ENCODE results near the gene PDZD7. TPM values are rescaled to one million over a fixed set of nuclear protein-coding genes. Genes with fewer than 3 reads are reported as not detected.

PDZD7 gene
- total and polyA plus RNA-seq, 8 donors: 0.20 to 2.4 (median 0.76) TPM; not detected in 4

GRCh38 chr10:101007915-101008822, 22.8 kb downstream of the PDZD7 start:
- H3K4me3 ChIP-seq: no peak overlapping the region
- no peaks in the 10 kb centered on the region for H3K9me3 ChIP-seq
- intact Hi-C loops (cut with DNase I; ENCODE audit: low total_unique reads): no loop called here
- H3K36me3 ChIP-seq: peaks cover 35 to 43% (median 43%) of the 10 kb centered on the region in 4 donors
- H3K27ac ChIP-seq: peak overlapping the region in 4 of 5 donors; percentile 20 to 68 (median 46)
- no peak for TF ChIP-seq POLR2A (IDR thresholded peaks at IDR 0.05)
- TF ChIP-seq POLR2AphosphoS5 (IDR thresholded peaks at IDR 0.05): no peak
- TF ChIP-seq, protein P1, sequence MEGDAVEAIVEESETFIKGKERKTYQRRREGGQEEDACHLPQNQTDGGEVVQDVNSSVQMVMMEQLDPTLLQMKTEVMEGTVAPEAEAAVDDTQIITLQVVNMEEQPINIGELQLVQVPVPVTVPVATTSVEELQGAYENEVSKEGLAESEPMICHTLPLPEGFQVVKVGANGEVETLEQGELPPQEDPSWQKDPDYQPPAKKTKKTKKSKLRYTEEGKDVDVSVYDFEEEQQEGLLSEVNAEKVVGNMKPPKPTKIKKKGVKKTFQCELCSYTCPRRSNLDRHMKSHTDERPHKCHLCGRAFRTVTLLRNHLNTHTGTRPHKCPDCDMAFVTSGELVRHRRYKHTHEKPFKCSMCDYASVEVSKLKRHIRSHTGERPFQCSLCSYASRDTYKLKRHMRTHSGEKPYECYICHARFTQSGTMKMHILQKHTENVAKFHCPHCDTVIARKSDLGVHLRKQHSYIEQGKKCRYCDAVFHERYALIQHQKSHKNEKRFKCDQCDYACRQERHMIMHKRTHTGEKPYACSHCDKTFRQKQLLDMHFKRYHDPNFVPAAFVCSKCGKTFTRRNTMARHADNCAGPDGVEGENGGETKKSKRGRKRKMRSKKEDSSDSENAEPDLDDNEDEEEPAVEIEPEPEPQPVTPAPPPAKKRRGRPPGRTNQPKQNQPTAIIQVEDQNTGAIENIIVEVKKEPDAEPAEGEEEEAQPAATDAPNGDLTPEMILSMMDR (IDR thresholded peaks at IDR 0.05): no peak
- TF ChIP-seq EP300 (IDR thresholded peaks at IDR 0.05): no peak
- H3K27me3 ChIP-seq: no peaks in the 10 kb centered on the region
- 47 to 64% (median 56%) methylated on average over 8 to 13 of the region's 13 CpGs for WGBS, 5 donors
- no peak for DNase-seq
- peaks cover 27 to 63% (median 55%) of the 10 kb centered on the region in 4 donors for H3K4me1 ChIP-seq

- intact Hi-C loops (cut with DNase I; ENCODE audit: low total_unique reads): no loop called here
- no peak overlapping the region for H3K4me3 ChIP-seq
- WGBS, 5 donors: 44 to 67% (median 63%) methylated on average over 9 to 11 of the region's 11 CpGs
- no peaks in the 10 kb centered on the region for H3K27me3 ChIP-seq
- DNase-seq: peak in 1 of 2 donors; percentile 64
- H3K36me3 ChIP-seq: peaks cover 36 to 52% (median 51%) of the 10 kb centered on the region in 4 donors
- peak overlapping the region; percentile 16 to 68 (median 46) for H3K27ac ChIP-seq
- H3K9me3 ChIP-seq: no peaks in the 10 kb centered on the region
- peaks cover 21 to 63% (median 53%) of the 10 kb centered on the region in 4 donors for H3K4me1 ChIP-seq
- TF ChIP-seq EP300 (IDR thresholded peaks at IDR 0.05) (no peak), POLR2AphosphoS5 (IDR thresholded peaks at IDR 0.05) (no peak), POLR2A (IDR thresholded peaks at IDR 0.05) (no peak)
- TF ChIP-seq, protein P1 (IDR thresholded peaks at IDR 0.05): no peak
Observed at GRCh38 chr10:101007099-101007711, 23.7 kb downstream of the PDZD7 start.

- Histone ChIP-seq H3K36me3 (peaks cover 36 to 52% (median 51%) of the 10 kb centered on the region in 4 donors), H3K9me3 (no peaks in the 10 kb centered on the region), H3K4me1 (peaks cover 21 to 63% (median 53%) of the 10 kb centered on the region in 4 donors), H3K27me3 (no peaks in the 10 kb centered on the region), H3K27ac (peak overlapping the region in 4 of 5 donors; percentile 16 to 68 (median 52)), H3K4me3 (no peak overlapping the region)
- intact Hi-C loops (cut with DNase I; ENCODE audit: low total_unique reads): no loop called here
- TF ChIP-seq EP300 (IDR thresholded peaks at IDR 0.05) (no peak), POLR2A (IDR thresholded peaks at IDR 0.05) (no peak), POLR2AphosphoS5 (IDR thresholded peaks at IDR 0.05) (no peak)
- TF ChIP-seq, protein P1 (IDR thresholded peaks at IDR 0.05): no peak
- DNase-seq: peak in 1 of 2 donors; percentile 64
- WGBS, 5 donors: 75 to 84% (median 81%) methylated on average over 12 to 33 of the region's 33 CpGs
Observed at GRCh38 chr10:101006593-101007098, 24.3 kb downstream of the PDZD7 start.

DNA sequence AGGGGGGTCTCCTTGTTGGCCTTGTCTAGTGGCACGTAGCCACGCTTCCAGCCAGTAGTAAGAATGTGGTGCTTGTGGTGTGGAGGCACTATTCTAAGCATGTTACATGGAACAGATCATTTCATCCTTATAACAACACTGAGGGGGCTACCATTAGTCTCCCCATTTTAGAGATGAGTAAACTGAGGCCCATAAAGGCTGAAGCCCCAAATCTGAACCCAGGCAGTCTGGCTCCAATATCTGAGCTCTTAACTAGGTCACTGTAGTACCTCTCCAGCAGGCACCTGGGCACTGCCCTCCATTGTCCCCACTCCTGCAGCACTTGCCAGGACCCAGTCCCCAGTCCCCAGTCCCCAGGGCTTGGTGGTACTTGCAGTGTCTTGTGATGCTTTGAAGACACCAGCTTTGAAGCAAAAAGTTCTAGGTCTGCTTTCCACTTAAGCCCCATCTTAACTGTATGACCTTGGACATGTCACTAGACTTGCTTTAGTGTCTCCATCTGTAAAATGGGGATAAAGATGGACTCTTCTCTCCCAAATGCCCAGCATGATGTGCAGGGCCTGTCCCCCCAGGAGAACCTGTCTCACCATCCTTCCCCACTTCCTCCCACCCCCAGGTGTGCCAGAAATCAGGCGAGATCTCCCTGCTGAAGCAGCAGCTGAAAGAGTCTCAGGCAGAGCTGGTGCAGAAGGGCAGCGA, 24.9 kb downstream of the PDZD7 start:
- 89 to 96% (median 93%) methylated on average over 4 of the region's 4 CpGs for WGBS, 5 donors
- no peaks in the 10 kb centered on the region for H3K27me3 ChIP-seq
- intact Hi-C loops (cut with DNase I; ENCODE audit: low total_unique reads): no loop called here
- DNase-seq: no peak
- H3K9me3 ChIP-seq: no peaks in the 10 kb centered on the region
- TF ChIP-seq, protein P1 (IDR thresholded peaks at IDR 0.05): no peak
- TF ChIP-seq EP300 (IDR thresholded peaks at IDR 0.05) (no peak), POLR2AphosphoS5 (IDR thresholded peaks at IDR 0.05) (no peak), POLR2A (IDR thresholded peaks at IDR 0.05) (no peak)
- H3K4me1 ChIP-seq: peaks cover 27 to 64% (median 54%) of the 10 kb centered on the region in 4 donors
- no peak overlapping the region for H3K4me3 ChIP-seq
- H3K27ac ChIP-seq: peak overlapping the region in 2 of 5 donors; percentile 46 to 68
- peaks cover 36 to 52% (median 51%) of the 10 kb centered on the region in 4 donors for H3K36me3 ChIP-seq

Data from stomach (tissue), 9 donors.